Neural cell (in vitro differentiated cells): ENCODE measurements around the gene UBE2L3.

Source experiments
- CTCF ChIP-seq: fragments of 450-650 bp; IDR thresholded peaks from 2 replicates; pipeline ENCODE4 v1.5.1; 2014; ENCODE audit warnings: antibody characterized with exemption, mild to moderate bottlenecking, moderate library complexity; ENCODE audit not compliant: poor library complexity, severe bottlenecking
- EP300 ChIP-seq: fragments of 450-650 bp; conservative IDR thresholded peaks from 2 replicates; pipeline ENCODE4 v1.6.1; 2014; ENCODE audit warnings: antibody characterized with exemption, mild to moderate bottlenecking, moderate library complexity; ENCODE audit not compliant: poor library complexity, severe bottlenecking
- EZH2 ChIP-seq: fragments of 200-600, 300-800 bp; shearing (Covaris generic), sonication (generic); IDR thresholded peaks from 2 replicates; pipeline ENCODE4 v1.6.1; 2014; ENCODE audit warnings: antibody characterized with exemption, low read length, borderline replicate concordance, mild to moderate bottlenecking; ENCODE audit not compliant: insufficient read depth, poor library complexity, severe bottlenecking
- POLR2AphosphoS5 ChIP-seq: IDR thresholded peaks from 2 replicates; pipeline ENCODE4 v1.6.1; 2012
- RAD21 ChIP-seq: fragments of 450-650 bp; conservative IDR thresholded peaks from 2 replicates; pipeline ENCODE4 v1.6.1; 2014; ENCODE audit warnings: antibody characterized with exemption, mild to moderate bottlenecking, moderate library complexity
- TAF1 ChIP-seq: IDR thresholded peaks from 2 replicates; pipeline ENCODE4 v1.6.1; 2012; ENCODE audit warnings: low read depth

- TF ChIP-seq CTCF (no peak), TAF1 (no peak), RAD21 (no peak), POLR2AphosphoS5 (no peak), EZH2 (no peak), EP300 (no peak)
These were observed 23.5 kb downstream of the UBE2L3 start for GRCh38 chr22:21590809-21591641.
